ENCODE results near the gene ZNF536. TPM values are rescaled to one million over a fixed set of nuclear protein-coding genes. Genes with fewer than 3 reads are reported as not detected.
A peak's percentile ranks its signal among the peaks of the same experiment; 100 is the strongest.

ZNF536 gene
- total and polyA plus RNA-seq, 12 donors: 0.22 to 10.7 (median 3.7) TPM

DNA sequence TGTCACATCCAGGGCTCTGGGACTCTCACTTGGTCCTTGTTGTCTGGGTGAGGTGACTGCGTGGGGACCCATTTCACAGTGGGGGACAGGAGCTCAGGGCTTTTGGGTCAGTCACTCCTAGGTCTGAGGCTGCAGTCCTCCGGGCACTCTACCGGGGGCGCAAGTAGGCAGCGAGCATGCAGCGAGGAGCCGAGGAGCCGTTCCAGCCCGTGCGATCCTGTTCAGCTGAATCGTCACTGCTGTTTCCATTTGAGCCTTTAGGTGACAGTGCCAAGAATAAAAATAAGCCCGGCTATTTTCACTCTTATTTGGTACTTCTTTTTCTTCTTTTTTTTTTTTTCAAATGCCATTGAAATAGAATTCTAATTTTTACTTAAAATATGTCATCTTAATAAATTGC lies 126.5 kb downstream of the ZNF536 start:
- DNase-seq (no peak), ATAC-seq (peak in 5 of 8 donors; percentile 19 to 61 (median 57))
- Histone ChIP-seq H3K9me3 (no peaks in the 10 kb centered on the region), H3K27me3 (peaks cover 0 to 56% (median 22%) of the 10 kb centered on the region in 7 donors), H3K4me3 (no peak overlapping the region), H3K27ac (no peak overlapping the region), H3K36me3 (no peaks in the 10 kb centered on the region), H3K4me1 (no peaks in the 10 kb centered on the region)
- TF ChIP-seq, protein P1, sequence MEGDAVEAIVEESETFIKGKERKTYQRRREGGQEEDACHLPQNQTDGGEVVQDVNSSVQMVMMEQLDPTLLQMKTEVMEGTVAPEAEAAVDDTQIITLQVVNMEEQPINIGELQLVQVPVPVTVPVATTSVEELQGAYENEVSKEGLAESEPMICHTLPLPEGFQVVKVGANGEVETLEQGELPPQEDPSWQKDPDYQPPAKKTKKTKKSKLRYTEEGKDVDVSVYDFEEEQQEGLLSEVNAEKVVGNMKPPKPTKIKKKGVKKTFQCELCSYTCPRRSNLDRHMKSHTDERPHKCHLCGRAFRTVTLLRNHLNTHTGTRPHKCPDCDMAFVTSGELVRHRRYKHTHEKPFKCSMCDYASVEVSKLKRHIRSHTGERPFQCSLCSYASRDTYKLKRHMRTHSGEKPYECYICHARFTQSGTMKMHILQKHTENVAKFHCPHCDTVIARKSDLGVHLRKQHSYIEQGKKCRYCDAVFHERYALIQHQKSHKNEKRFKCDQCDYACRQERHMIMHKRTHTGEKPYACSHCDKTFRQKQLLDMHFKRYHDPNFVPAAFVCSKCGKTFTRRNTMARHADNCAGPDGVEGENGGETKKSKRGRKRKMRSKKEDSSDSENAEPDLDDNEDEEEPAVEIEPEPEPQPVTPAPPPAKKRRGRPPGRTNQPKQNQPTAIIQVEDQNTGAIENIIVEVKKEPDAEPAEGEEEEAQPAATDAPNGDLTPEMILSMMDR (IDR thresholded peaks at IDR 0.05): peak in 4 of 9 donors; percentile 9 to 32 (median 28)
- intact Hi-C loops (cut with DNase I): no loop called here
- WGBS, 2 donors: 12 to 21% methylated on average over 12 of the region's 12 CpGs

GRCh38 chr19:30504272-30504671 lies 132.1 kb downstream of the ZNF536 start:
- Histone ChIP-seq H3K27ac (no peak overlapping the region), H3K4me3 (no peak overlapping the region), H3K4me1 (no peaks in the 10 kb centered on the region), H3K27me3 (peaks cover 0 to 40% (median 10%) of the 10 kb centered on the region in 7 donors), H3K9me3 (no peaks in the 10 kb centered on the region), H3K36me3 (no peaks in the 10 kb centered on the region)
- DNase-seq (no peak), ATAC-seq (no peak)
- intact Hi-C loops (cut with DNase I): no loop called here
- TF ChIP-seq, protein P1 (IDR thresholded peaks at IDR 0.05): no peak

DNA sequence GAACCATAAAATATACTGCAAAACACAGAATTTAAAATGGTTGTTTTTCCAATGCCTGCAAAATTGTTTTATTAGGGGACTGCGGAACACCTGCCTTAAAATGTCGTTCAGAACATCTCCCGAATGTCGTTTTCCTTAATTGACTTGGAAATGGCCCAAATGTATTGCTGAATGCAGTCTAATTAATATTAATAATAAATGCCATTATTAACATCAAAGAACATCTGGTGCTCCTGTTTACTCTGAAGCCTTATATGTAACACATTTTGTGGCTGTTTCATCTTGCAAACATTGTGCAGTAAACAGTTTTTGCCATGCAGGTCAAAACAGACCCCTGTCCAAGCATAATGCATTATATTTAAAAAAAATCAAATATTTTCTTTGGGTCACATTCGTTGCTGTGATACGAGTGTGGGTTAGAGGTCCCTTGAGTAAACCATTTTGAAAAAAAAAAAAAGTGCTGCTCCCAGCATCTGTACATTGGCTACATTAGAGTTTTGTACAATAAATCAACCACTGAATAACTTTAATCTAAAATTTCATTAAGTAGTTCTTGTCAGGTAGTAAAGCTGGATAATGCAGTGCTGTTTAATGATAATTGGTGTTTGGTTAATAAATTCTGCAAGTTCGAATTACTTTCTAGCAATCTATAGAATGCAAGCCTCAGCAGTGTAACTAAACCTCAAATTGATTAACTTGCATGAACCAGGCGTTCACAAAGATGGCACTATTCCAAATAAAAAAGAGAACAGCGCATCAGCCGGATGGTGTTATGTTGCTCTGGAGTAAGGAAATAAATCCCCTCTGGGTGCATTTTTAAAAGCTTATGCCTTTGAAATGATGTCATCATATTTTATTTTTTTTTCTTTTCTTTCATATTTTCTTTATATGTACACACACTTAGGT lies 140.2 kb downstream of the ZNF536 start:
- no peak overlapping the region for H3K4me3 ChIP-seq
- peaks cover 0 to 28% (median 10%) of the 10 kb centered on the region in 7 donors for H3K27me3 ChIP-seq
- no peak for ATAC-seq
- no peaks in the 10 kb centered on the region for H3K9me3 ChIP-seq
- peaks cover 0 to 9% (median 0%) of the 10 kb centered on the region in 9 donors for H3K4me1 ChIP-seq
- WGBS, 2 donors: 53 to 61% methylated on average over 10 of the region's 10 CpGs
- TF ChIP-seq, protein P1 (IDR thresholded peaks at IDR 0.05): no peak
- DNase-seq: no peak
- intact Hi-C loops (cut with DNase I): no loop called here
- H3K36me3 ChIP-seq: no peaks in the 10 kb centered on the region
- H3K27ac ChIP-seq: no peak overlapping the region

GRCh38 chr19:30513082-30513411 lies 140.9 kb downstream of the ZNF536 start:
- intact Hi-C loops (cut with DNase I): no loop called here
- no peaks in the 10 kb centered on the region for H3K36me3 ChIP-seq
- H3K4me1 ChIP-seq: peaks cover 0 to 9% (median 0%) of the 10 kb centered on the region in 9 donors
- 63 to 73% methylated on average over 6 of the region's 6 CpGs for WGBS, 2 donors
- no peak overlapping the region for H3K27ac ChIP-seq
- ATAC-seq (no peak), DNase-seq (no peak)
- no peaks in the 10 kb centered on the region for H3K9me3 ChIP-seq
- no peak overlapping the region for H3K4me3 ChIP-seq
- TF ChIP-seq, protein P1 (IDR thresholded peaks at IDR 0.05): no peak
- peaks cover 0 to 27% (median 7%) of the 10 kb centered on the region in 7 donors for H3K27me3 ChIP-seq
